NCI-H446 treated with DMSO at 0.1 percent for 48 hours (cell line): ENCODE results near the gene SBF2.
"Not testable (repeated sequence)": the region's sequence is repeated elsewhere in the genome, so short reads cannot be mapped to it uniquely, and the experiment has no call there.

Experiments used
- DNase-seq: peaks from one replicate; lab custom pipeline; 2025; lab: John Stamatoyannopoulos, UW

Gene SBF2

GRCh38 chr11:10117709-10118351 lies 176.2 kb downstream of the SBF2 start:
- DNase-seq, result no peak

GRCh38 chr11:10116588-10116987 lies 177.4 kb downstream of the SBF2 start:
- no peak for DNase-seq

GRCh38 chr11:10114593-10115404 lies 179.2 kb downstream of the SBF2 start:
- no peak for DNase-seq

GRCh38 chr11:10113852-10114251 lies 180.2 kb downstream of the SBF2 start:
- DNase-seq, result no peak

- DNase-seq, result no peak
Observed at GRCh38 chr11:10109806-10110205, 184.2 kb downstream of the SBF2 start.

- peak; percentile 97 for DNase-seq
Observed at GRCh38 chr11:10108915-10109680, 184.9 kb downstream of the SBF2 start.

GRCh38 chr11:10107497-10107896 lies 186.5 kb downstream of the SBF2 start:
- DNase-seq, result peak; percentile 86

- DNase-seq, result no peak
Observed at GRCh38 chr11:10097615-10098014, 196.4 kb downstream of the SBF2 start.

GRCh38 chr11:10096987-10097386 lies 197.0 kb downstream of the SBF2 start:
- DNase-seq, result no peak

- no peak for DNase-seq
Observed at GRCh38 chr11:10095412-10096208, 198.4 kb downstream of the SBF2 start.

- DNase-seq, result no peak
Observed at GRCh38 chr11:10092426-10092825, 201.6 kb downstream of the SBF2 start.

- no peak for DNase-seq
Observed at GRCh38 chr11:10091314-10092045, 202.5 kb downstream of the SBF2 start.

- DNase-seq, result not testable (repeated sequence)
Observed at GRCh38 chr11:10087923-10088225, 206.1 kb downstream of the SBF2 start.

GRCh38 chr11:10087186-10087922 lies 206.7 kb downstream of the SBF2 start:
- no peak for DNase-seq

GRCh38 chr11:10080138-10080537 lies 213.9 kb downstream of the SBF2 start:
- no peak for DNase-seq

- peak; percentile 94 for DNase-seq
Observed at GRCh38 chr11:10076458-10077141, 217.4 kb downstream of the SBF2 start.

GRCh38 chr11:10075141-10075540 lies 218.9 kb downstream of the SBF2 start:
- no peak for DNase-seq

GRCh38 chr11:10072841-10073240 lies 221.2 kb downstream of the SBF2 start:
- no peak for DNase-seq

- no peak for DNase-seq
Observed at GRCh38 chr11:10072142-10072541, 221.9 kb downstream of the SBF2 start.

- DNase-seq, result no peak
Observed at GRCh38 chr11:10067629-10068300, 226.3 kb downstream of the SBF2 start.
